22Rv1 (cell line): ENCODE data around the gene ZGRF1.
A peak's percentile ranks its signal among the peaks of the same experiment; 100 is the strongest.

Experiments used
- H3K27ac ChIP-seq: fragments of 450-650 bp; 2 replicates; pipeline ENCODE4 v1.5.1; 2017
- ZFX ChIP-seq: fragments of 450-650 bp; IDR thresholded peaks from 2 replicates; pipeline ENCODE4 v1.6.1; 2017; ENCODE audit warnings: antibody characterized with exemption, borderline replicate concordance
- TF ChIP-seq, protein P1 (sequence below): fragments of 450-650 bp; IDR thresholded peaks from 2 replicates; pipeline ENCODE4 v1.5.1; 2017; ENCODE audit warnings: mild to moderate bottlenecking

The ZGRF1 gene

DNA sequence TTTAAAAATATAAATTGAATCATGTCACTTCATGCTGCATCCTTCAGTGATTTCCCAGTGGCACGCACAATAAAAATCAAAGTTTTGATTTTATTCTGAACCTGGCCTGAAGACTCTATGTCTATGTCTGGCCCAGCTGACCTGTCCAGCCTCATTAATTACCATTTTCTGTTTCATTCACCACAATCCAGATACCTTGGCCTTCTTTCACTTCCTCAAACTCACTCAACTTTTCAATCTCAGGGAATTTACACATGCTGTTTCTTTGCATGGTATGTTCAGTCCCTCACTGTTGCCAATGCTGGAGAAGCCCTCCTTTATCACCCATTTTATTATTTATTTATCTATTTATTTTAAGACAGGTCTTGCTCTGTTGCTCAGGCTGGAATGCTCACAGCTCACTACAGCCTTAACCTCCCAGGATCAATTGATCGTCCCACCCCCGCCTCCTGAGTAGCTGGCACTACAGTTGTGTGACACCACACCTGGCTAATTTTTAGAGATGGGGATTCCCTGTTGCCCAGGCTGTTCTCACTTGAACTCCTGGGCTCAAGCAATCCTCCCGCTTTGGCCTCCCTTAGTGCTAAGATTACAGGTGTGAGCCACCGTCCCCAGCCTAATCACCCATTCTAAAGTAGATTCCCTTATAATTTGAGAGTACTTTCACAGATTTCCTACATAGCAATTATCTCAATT, 43.1 kb downstream of the ZGRF1 start:
- no peak overlapping the region for H3K27ac ChIP-seq
- TF ChIP-seq, protein P1, sequence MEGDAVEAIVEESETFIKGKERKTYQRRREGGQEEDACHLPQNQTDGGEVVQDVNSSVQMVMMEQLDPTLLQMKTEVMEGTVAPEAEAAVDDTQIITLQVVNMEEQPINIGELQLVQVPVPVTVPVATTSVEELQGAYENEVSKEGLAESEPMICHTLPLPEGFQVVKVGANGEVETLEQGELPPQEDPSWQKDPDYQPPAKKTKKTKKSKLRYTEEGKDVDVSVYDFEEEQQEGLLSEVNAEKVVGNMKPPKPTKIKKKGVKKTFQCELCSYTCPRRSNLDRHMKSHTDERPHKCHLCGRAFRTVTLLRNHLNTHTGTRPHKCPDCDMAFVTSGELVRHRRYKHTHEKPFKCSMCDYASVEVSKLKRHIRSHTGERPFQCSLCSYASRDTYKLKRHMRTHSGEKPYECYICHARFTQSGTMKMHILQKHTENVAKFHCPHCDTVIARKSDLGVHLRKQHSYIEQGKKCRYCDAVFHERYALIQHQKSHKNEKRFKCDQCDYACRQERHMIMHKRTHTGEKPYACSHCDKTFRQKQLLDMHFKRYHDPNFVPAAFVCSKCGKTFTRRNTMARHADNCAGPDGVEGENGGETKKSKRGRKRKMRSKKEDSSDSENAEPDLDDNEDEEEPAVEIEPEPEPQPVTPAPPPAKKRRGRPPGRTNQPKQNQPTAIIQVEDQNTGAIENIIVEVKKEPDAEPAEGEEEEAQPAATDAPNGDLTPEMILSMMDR = no peak
- no peak for TF ChIP-seq ZFX

DNA sequence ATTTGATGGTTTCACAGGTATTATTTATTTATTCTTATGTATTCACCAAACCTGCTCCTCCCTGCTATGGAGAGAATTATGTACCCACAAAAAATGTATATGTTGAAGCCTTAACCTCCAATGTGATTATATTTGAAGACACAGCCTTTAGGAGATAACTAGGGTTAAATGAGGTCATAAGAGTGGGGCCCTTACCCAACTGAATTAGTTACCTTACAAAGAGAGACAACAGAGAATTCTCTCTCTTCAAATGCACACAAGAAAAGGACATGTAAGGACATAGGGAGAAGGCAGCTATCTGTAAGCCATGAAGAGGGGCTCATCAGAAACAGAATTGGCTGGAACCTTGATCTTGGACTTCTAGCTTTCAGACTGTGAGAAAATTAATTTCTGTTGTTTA, 44.0 kb downstream of the ZGRF1 start:
- TF ChIP-seq ZFX = no peak
- TF ChIP-seq, protein P1 = no peak
- H3K27ac ChIP-seq = no peak overlapping the region

DNA sequence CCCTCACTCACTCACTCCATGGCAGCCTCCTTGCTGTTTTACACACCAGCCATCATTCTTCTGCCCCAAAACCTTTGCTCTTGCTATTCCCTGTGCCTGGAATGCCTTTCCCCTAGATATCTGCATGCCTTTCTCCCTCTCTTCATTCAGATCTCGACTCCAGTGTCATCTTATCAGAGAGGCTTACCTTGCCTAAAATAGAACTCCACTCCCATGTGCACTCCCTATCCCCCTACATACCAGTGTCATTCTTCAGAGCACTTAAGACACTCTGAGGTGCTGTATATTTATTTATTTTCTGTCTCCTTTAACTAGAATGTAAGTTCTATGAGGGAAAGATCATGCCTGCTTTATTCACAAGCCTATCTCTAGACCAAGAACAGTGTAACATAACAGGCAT, 45.1 kb downstream of the ZGRF1 start:
- H3K27ac ChIP-seq = no peak overlapping the region
- TF ChIP-seq, protein P1 = no peak
- no peak for TF ChIP-seq ZFX

DNA sequence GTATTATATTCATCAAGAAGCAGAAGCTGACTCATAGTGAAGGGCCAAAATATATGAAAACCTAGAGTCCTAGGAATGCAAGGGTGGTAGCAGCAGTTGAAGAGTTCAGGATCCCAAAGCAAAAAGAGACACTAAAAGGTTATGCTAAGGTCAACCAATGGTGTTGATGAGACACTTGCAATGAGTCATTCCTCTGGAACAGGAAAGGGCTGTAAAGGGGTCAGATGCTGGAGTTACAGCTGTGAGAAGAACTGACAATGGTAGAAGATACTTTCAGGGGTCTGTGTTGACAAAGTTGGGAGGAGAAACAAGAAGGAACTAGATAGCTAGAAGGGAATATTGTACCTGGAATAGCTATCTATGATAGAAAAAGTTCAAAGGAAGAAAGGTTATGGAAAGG, 47.5 kb downstream of the ZGRF1 start:
- TF ChIP-seq, protein P1 = no peak
- no peak for TF ChIP-seq ZFX
- no peak overlapping the region for H3K27ac ChIP-seq

DNA sequence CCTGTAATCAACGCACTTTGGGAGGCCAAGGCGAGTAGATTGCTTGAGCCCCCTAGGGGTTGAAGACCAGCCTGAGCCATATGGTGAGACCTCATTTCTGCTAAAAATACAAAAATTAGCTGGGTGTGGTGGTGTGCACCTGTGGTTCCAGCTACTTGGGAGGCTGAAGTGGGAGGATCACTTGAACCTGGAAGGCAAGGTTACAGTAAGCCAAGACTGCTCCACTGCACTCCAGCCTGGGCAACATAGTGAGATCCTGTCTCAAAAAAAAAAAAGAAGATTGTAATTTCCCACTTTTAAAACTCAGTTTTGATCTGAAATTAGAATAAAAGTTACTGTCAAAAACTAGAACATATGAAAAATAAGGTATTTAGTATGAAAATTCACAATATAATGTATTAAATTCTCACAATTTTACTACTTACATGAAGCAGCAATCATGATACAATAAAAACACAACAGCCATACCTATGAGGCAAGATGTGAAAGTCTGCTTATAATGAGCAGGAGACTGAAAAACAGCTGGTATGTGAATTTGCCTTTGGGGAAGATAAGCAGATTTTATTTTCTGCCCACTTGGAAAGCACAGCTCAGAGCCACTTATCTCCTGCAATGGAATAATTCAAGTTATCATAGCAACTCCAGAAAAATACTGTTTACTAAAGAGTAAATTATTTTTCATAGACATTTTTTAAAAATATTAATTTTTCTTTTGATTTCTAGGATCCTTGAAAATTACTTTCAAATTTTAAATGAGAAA, 50.6 kb downstream of the ZGRF1 start:
- TF ChIP-seq, protein P1 = no peak
- no peak for TF ChIP-seq ZFX
- no peak overlapping the region for H3K27ac ChIP-seq

DNA sequence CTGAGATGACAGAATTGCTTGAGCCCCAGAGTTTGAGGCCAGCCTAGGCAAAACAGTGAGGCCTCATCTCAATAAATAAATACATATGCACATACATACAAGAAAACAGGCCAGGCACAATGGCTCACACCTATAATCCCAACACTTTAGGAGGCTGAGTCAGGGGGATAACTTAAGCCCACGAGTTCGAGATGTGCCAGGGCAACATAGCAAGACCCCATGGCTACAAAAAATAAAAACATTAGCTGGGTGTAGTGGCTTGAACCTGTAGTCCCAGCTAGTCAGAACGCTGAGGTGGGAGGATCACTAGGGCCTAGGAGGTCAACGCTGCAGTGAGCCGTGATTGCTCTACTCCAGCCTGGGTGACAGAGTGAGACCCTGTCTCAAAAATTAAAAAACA, 69.2 kb downstream of the ZGRF1 start:
- no peak overlapping the region for H3K27ac ChIP-seq
- TF ChIP-seq, protein P1 = no peak
- no peak for TF ChIP-seq ZFX

DNA sequence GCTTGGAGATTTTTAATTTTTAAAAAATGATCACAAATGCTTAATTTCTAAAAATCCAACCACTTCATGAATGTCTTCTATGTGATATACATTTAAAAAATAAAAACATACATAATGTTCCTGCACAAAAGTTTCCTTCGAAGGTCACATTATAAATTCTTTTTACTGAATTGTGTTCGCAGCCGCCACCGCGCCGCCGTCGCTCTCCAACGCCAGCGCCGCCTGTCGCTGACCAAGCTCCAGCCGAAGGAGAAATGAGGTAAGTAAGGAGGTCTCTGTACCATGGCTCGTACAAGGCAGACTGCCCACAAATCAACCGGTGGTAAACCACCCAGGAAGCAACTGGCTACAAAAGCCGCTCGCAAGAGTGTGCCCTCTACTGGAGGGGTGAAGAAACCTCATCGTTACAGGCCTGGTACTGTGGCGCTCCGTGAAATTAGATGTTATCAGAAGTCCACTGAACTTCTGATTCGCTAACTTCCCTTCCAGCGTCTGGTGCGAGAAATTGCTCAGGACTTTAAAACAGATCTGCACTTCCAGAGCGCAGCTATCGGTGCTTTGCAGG, 71.9 kb downstream of the ZGRF1 start:
- no peak overlapping the region for H3K27ac ChIP-seq
- TF ChIP-seq ZFX = no peak
- TF ChIP-seq, protein P1 = peak; percentile 34
